Fibroblast of lung (primary cell): ENCODE results near the gene KIAA2012. TPM values are rescaled to one million over a fixed set of nuclear protein-coding genes. Genes with fewer than 3 reads are reported as not detected.

Experiments
- DNase-seq, 2 donors: peaks; one replicate each; pipeline versions ENCODE4 v3.0.0 to v3.0.0-alpha.2; 2010; ENCODE audit warnings: low read depth in 2 of 2
- H2AFZ ChIP-seq: 2 replicates; pipeline ENCODE4 v1.5.1; 2012; ENCODE audit warnings: low read length, control low read depth, inconsistent platforms
- H3K27ac ChIP-seq: 2 replicates; pipeline ENCODE4 v1.5.1; 2011; ENCODE audit warnings: low read length, control low read depth; ENCODE audit not compliant: insufficient read depth
- H3K27me3 ChIP-seq: 2 replicates; pipeline ENCODE4 v1.5.1; 2011; ENCODE audit warnings: mild to moderate bottlenecking, low read length; ENCODE audit not compliant: control insufficient read depth, insufficient read depth
- H3K36me3 ChIP-seq: 2 replicates; pipeline ENCODE4 v1.5.1; 2011; ENCODE audit warnings: low read length; ENCODE audit not compliant: control insufficient read depth, insufficient read depth
- H3K4me1 ChIP-seq: 2 replicates; pipeline ENCODE4 v1.5.1; 2011; ENCODE audit warnings: low read length; ENCODE audit not compliant: control insufficient read depth, insufficient read depth; ENCODE audit errors: extremely low read depth
- H3K4me2 ChIP-seq: 2 replicates; pipeline ENCODE4 v1.5.1; 2011; ENCODE audit warnings: low read length, control low read depth; ENCODE audit not compliant: insufficient read depth; ENCODE audit errors: extremely low read depth
- H3K4me3 ChIP-seq, 4 experiments: fragments of 200-600 bp in 1 of 4; sonication (generic) in 1 of 4; replicated peaks in 1 of 4; 2 replicates each; pipeline ENCODE4 v1.5.1; 2011 to 2016; ENCODE audit warnings: low read length in 4 of 4, low read depth in 3 of 4, mild to moderate bottlenecking in 3 of 4, control low read depth in 2 of 4, inconsistent platforms in 1 of 4, mixed read lengths in 1 of 4; ENCODE audit not compliant: insufficient read depth in 1 of 4; ENCODE audit errors: control extremely low read depth in 1 of 4
- H3K79me2 ChIP-seq: 2 replicates; pipeline ENCODE4 v1.5.1; 2012; ENCODE audit warnings: mild to moderate bottlenecking, low read length, inconsistent platforms; ENCODE audit not compliant: control insufficient read depth, insufficient read depth
- H3K9ac ChIP-seq: 2 replicates; pipeline ENCODE4 v1.5.1; 2011; ENCODE audit warnings: mild to moderate bottlenecking, low read length, control low read depth; ENCODE audit not compliant: insufficient read depth
- H3K9me3 ChIP-seq: 2 replicates; pipeline ENCODE4 v1.5.1; 2012; ENCODE audit warnings: low read depth, low read length; ENCODE audit not compliant: control insufficient read depth, insufficient read depth
- H4K20me1 ChIP-seq: 2 replicates; pipeline ENCODE4 v1.5.1; 2011; ENCODE audit warnings: low read length; ENCODE audit not compliant: control insufficient read depth, insufficient read depth; ENCODE audit errors: extremely low read depth
- CTCF ChIP-seq, 2 donors: IDR thresholded peaks in 1 of 2; conservative IDR thresholded peaks in 1 of 2; 1 replicate in 1 of 2; 2 replicates in 1 of 2; pipeline ENCODE4 v1.5.1; 2011 to 2012; ENCODE audit warnings: low read length in 2 of 2, control low read depth in 1 of 2, inconsistent platforms in 1 of 2, low read depth in 1 of 2, mild to moderate bottlenecking in 1 of 2
- EZH2 ChIP-seq: IDR thresholded peaks from 2 replicates; pipeline ENCODE4 v1.5.1; 2012; ENCODE audit warnings: low read length, control low read depth, mild to moderate bottlenecking; ENCODE audit errors: missing control alignments
- polyA plus RNA-seq, 2 donors: library from polyadenylated mRNA; depleted of rRNA in 1 of 2; stranded (reverse) in 1 of 2; unstranded in 1 of 2; fragments of >200 nt; gene quantifications; 2 replicates each; pipeline ENCODE4 v1.2.1, GENCODE V29; 2011 to 2012; ENCODE audit warnings: missing spikeins in 1 of 2
- total RNA-seq: library from RNA; depleted of rRNA; stranded (reverse); fragments of >200 nt; gene quantifications from 2 replicates; pipeline ENCODE4 v1.2.1, GENCODE V29; 2014

KIAA2012 gene
- total and polyA plus RNA-seq, 2 donors (not counting 1 experiment from before 2014, with no cell fraction given): 0.09 TPM; not detected in 1

- no peak overlapping the region for H3K9ac ChIP-seq
- H4K20me1 ChIP-seq: no peaks in the 10 kb centered on the region
- TF ChIP-seq CTCF (conservative IDR thresholded peaks at IDR 0.05 in 1 of 2, IDR thresholded peaks at IDR 0.05 in 1 of 2; ENCODE audit: low read depth in 1 of 2, low read length in 2 of 2) (no peak), EZH2 (no peak)
- no peak overlapping the region for H2AFZ ChIP-seq
- H3K27me3 ChIP-seq: no peaks in the 10 kb centered on the region
- no peaks in the 10 kb centered on the region for H3K4me1 ChIP-seq
- no peak overlapping the region for H3K27ac ChIP-seq
- DNase-seq: peak in 1 of 2 donors; percentile 63
- no peaks in the 10 kb centered on the region for H3K36me3 ChIP-seq
- H3K9me3 ChIP-seq: no peaks in the 10 kb centered on the region
- no peak overlapping the region for H3K4me2 ChIP-seq
- peaks cover 6% of the 10 kb centered on the region for H3K79me2 ChIP-seq
- no peak overlapping the region for H3K4me3 ChIP-seq
These were observed 142.1 kb downstream of the KIAA2012 start for GRCh38 chr2:202215179-202215578.

DNA sequence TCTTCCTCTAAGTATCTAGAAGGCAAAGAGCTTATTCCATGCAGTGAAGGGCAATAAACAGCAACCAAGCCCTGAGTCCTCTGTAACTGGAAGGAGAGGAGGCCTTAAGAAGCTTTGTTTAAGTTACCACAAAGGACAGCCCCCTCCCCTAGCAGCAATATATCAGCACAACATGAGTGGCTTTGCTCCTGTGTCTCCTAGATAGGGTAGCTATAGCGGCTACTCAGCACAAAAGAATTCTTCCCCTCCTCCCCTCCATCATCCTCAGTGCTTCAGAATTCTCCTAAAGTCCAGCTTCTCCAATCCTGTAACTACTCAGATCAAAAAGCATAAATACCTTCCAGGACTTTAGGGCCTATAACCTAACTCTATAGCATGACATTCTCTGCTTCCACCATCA, 148.8 kb downstream of the KIAA2012 start:
- no peak overlapping the region for H3K9ac ChIP-seq

GRCh38 chr2:202237787-202238233, 164.8 kb downstream of the KIAA2012 start:
- peak overlapping the region; percentile 52 for H2AFZ ChIP-seq
- peak overlapping the region; percentile 77 for H3K9ac ChIP-seq
- H3K4me2 ChIP-seq: peak overlapping the region; percentile 64
- DNase-seq: peak; percentile 38 to 64
- TF ChIP-seq EZH2: no peak
- TF ChIP-seq CTCF (conservative IDR thresholded peaks at IDR 0.05 in 1 of 2, IDR thresholded peaks at IDR 0.05 in 1 of 2; ENCODE audit: low read depth in 1 of 2, low read length in 2 of 2): no peak
- no peaks in the 10 kb centered on the region for H3K27me3 ChIP-seq
- peaks cover 3% of the 10 kb centered on the region for H4K20me1 ChIP-seq
- peak overlapping the region; percentile 88 to 99 (median 94) for H3K4me3 ChIP-seq
- H3K4me1 ChIP-seq: no peaks in the 10 kb centered on the region
- peak overlapping the region; percentile 84 for H3K27ac ChIP-seq
- H3K9me3 ChIP-seq: no peaks in the 10 kb centered on the region
- peaks cover 51% of the 10 kb centered on the region for H3K79me2 ChIP-seq
- no peaks in the 10 kb centered on the region for H3K36me3 ChIP-seq

More for the DNA sequence above, 148.8 kb downstream of the KIAA2012 start:
- Histone ChIP-seq H3K27me3 (no peaks in the 10 kb centered on the region), H3K36me3 (no peaks in the 10 kb centered on the region), H3K4me3 (no peak overlapping the region), H4K20me1 (no peaks in the 10 kb centered on the region), H3K27ac (no peak overlapping the region), H2AFZ (no peak overlapping the region), H3K4me2 (no peak overlapping the region), H3K4me1 (peaks cover 3% of the 10 kb centered on the region), H3K9me3 (no peaks in the 10 kb centered on the region), H3K79me2 (peaks cover 38% of the 10 kb centered on the region)
- DNase-seq: peak; percentile 19 to 67
- TF ChIP-seq CTCF (conservative IDR thresholded peaks at IDR 0.05 in 1 of 2, IDR thresholded peaks at IDR 0.05 in 1 of 2; ENCODE audit: low read depth in 1 of 2, low read length in 2 of 2): no peak
- TF ChIP-seq EZH2: no peak
